Vagina (tissue), 2 donors: ENCODE results near the gene TIMM23B.
"Not testable (repeated sequence)": the region's sequence is repeated elsewhere in the genome, so short reads cannot be mapped to it uniquely, and the experiment has no call there.

Experiments used
- CTCF ChIP-seq, 3 experiments: fragments of 450-650 bp in 2 of 3; fragments of 200-600 bp in 1 of 3; sonication (generic) in 1 of 3; IDR thresholded peaks; one replicate each; pipeline ENCODE4 v1.5.1; 2017 to 2019; ENCODE audit warnings: antibody characterized with exemption in 3 of 3, mild to moderate bottlenecking in 2 of 3, moderate library complexity in 2 of 3
- POLR2A ChIP-seq, 2 donors: fragments of 450-650 bp; IDR thresholded peaks; one replicate each; pipeline ENCODE4 v1.6.1; 2017; ENCODE audit warnings: antibody characterized with exemption in 2 of 2, mild to moderate bottlenecking in 2 of 2, moderate library complexity in 2 of 2
- POLR2AphosphoS5 ChIP-seq, 2 donors: sonication (generic); formaldehyde crosslinking; IDR thresholded peaks; one replicate each; pipeline ENCODE4 v1.9.0; 2017; ENCODE audit warnings: antibody characterized with exemption in 2 of 2, mild to moderate bottlenecking in 2 of 2, low read depth in 1 of 2; ENCODE audit not compliant: insufficient read depth in 1 of 2

GRCh38 chr10:49971466-49971865 lies 29.6 kb downstream of the TIMM23B start:
- TF ChIP-seq CTCF (IDR thresholded peaks at IDR 0.05); POLR2A (IDR thresholded peaks at IDR 0.05); POLR2AphosphoS5 (IDR thresholded peaks at IDR 0.05; ENCODE audit: insufficient read depth in 1 of 2, low read depth in 1 of 2): not testable (repeated sequence)
